Body of pancreas (tissue), 4 donors: ENCODE data around the gene TTI1.

Experiments used
- POLR2A ChIP-seq, 3 donors: fragments of 450-650 bp; IDR thresholded peaks; one replicate each; pipeline ENCODE4 v1.6.1; 2016; ENCODE audit warnings: antibody characterized with exemption in 3 of 3, mild to moderate bottlenecking in 2 of 3
- TF ChIP-seq, protein P1 (sequence below), 7 experiments: fragments of 450-650 bp in 4 of 7; fragments of 200-600 bp in 3 of 7; sonication (generic) in 3 of 7; IDR thresholded peaks; one replicate each; pipeline ENCODE4 v1.5.1; 2016 to 2019; ENCODE audit warnings: antibody characterized with exemption in 7 of 7

DNA sequence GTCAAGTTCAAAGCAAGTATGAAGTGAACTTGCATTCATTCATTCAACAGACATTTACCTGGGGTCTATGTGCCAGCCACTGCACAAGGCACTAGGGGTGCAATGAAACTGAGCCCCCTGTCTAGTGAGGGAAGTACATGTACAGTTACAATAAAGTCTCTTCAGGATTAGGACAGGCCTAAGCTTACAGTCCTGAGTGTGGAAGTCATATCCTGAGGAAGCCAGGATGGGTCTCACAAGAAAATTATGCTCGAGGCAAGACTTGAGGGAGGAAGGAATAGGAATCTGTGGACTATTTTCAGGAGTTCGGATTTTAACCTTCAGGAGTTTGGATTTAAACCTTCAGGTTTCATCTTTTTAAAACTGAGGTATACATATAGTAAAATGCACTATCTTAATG lies 19.4 kb downstream of the TTI1 start:
- TF ChIP-seq, protein P1, sequence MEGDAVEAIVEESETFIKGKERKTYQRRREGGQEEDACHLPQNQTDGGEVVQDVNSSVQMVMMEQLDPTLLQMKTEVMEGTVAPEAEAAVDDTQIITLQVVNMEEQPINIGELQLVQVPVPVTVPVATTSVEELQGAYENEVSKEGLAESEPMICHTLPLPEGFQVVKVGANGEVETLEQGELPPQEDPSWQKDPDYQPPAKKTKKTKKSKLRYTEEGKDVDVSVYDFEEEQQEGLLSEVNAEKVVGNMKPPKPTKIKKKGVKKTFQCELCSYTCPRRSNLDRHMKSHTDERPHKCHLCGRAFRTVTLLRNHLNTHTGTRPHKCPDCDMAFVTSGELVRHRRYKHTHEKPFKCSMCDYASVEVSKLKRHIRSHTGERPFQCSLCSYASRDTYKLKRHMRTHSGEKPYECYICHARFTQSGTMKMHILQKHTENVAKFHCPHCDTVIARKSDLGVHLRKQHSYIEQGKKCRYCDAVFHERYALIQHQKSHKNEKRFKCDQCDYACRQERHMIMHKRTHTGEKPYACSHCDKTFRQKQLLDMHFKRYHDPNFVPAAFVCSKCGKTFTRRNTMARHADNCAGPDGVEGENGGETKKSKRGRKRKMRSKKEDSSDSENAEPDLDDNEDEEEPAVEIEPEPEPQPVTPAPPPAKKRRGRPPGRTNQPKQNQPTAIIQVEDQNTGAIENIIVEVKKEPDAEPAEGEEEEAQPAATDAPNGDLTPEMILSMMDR (IDR thresholded peaks at IDR 0.05): no peak
- TF ChIP-seq POLR2A (IDR thresholded peaks at IDR 0.05): no peak
